K562 (cell line): Measurements from ENCODE around the gene AGFG2. TPM values are rescaled to one million over a fixed set of nuclear protein-coding genes. Genes with fewer than 3 reads are reported as not detected.

Experiments used
- BDP1 ChIP-seq: IDR thresholded peaks from 3 replicates; pipeline ENCODE4 v1.6.1; 2011; ENCODE audit not compliant: insufficient read length, insufficient read depth
- CBFB ChIP-seq: sonication (generic); formaldehyde crosslinking; IDR thresholded peaks from 2 replicates; pipeline ENCODE4 v1.4.0; 2020; ENCODE audit warnings: mild to moderate bottlenecking, missing genetic modification reagents
- HDAC6 ChIP-seq: IDR thresholded peaks from 2 replicates; pipeline ENCODE4 v1.6.1; 2012; ENCODE audit warnings: low read depth, mild to moderate bottlenecking, control low read depth, inconsistent platforms, low read length, moderate library complexity
- HEY1 ChIP-seq: fragments of 250-450 bp; sonication (Bioruptor Pico); IDR thresholded peaks from 2 replicates; pipeline ENCODE4 v1.5.0; 2020; ENCODE audit warnings: mild to moderate bottlenecking, moderate library complexity, borderline replicate concordance
- HMGN3 ChIP-seq: IDR thresholded peaks from 2 replicates; pipeline ENCODE4 v1.6.1; 2011; ENCODE audit warnings: borderline replicate concordance, low read depth, mild to moderate bottlenecking, mixed read lengths, low read length; ENCODE audit not compliant: insufficient read length; ENCODE audit errors: extremely low read depth
- LEF1 ChIP-seq: fragments of 450-650 bp; IDR thresholded peaks from 2 replicates; pipeline ENCODE4 v1.6.1; 2016; ENCODE audit warnings: mild to moderate bottlenecking
- MTF1 ChIP-seq: fragments of 250-450 bp; sonication (Bioruptor Pico); IDR thresholded peaks from 2 replicates; pipeline ENCODE4 v1.9.0; 2021; ENCODE audit warnings: moderate library complexity, mild to moderate bottlenecking, inconsistent platforms, borderline replicate concordance
- POLR2G ChIP-seq: fragments of 200-400 bp; formaldehyde crosslinking; IDR thresholded peaks from 2 replicates; pipeline ENCODE4 v1.6.1; 2017; ENCODE audit warnings: low read depth, mild to moderate bottlenecking, antibody characterized with exemption, low read length, moderate library complexity
- TBL1XR1 ChIP-seq, 2 experiments: IDR thresholded peaks; 2 replicates each; pipeline ENCODE4 v1.6.1; 2012; ENCODE audit warnings: improper control_type of control experiment in 2 of 2, low read length in 2 of 2, mild to moderate bottlenecking in 1 of 2
- U2AF1 ChIP-seq: fragments of 200-400 bp; formaldehyde crosslinking; optimal IDR thresholded peaks from 2 replicates; pipeline ENCODE3; 2017; ENCODE audit warnings: mild to moderate bottlenecking, low read depth, low read length, moderate library complexity
- ZBTB33 ChIP-seq: sonication (generic); formaldehyde crosslinking; IDR thresholded peaks from 2 replicates; pipeline ENCODE4 v1.8.1; 2023; ENCODE audit warnings: mild to moderate bottlenecking, missing genetic modification reagents
- ZC3H11A ChIP-seq: IDR thresholded peaks from 2 replicates; pipeline ENCODE4 v1.6.1; 2012; ENCODE audit warnings: low read depth, low read length, improper control_type of control experiment
- ZNF23 ChIP-seq: fragments of 250-450 bp; sonication (Bioruptor Pico); IDR thresholded peaks from 2 replicates; pipeline ENCODE4 v1.4.0; 2020; ENCODE audit warnings: mild to moderate bottlenecking
- ZNF232 ChIP-seq: sonication (generic); formaldehyde crosslinking; IDR thresholded peaks from 2 replicates; pipeline ENCODE4 v1.8.0; 2022; ENCODE audit warnings: mild to moderate bottlenecking, missing genetic modification reagents
- ZNF274 ChIP-seq: IDR thresholded peaks from 2 replicates; pipeline ENCODE4 v1.6.1; 2011; ENCODE audit warnings: low read depth, mild to moderate bottlenecking, low read length, moderate library complexity, borderline replicate concordance
- ZNF668 ChIP-seq: fragments of 250-450 bp; sonication (Bioruptor Pico); IDR thresholded peaks from 2 replicates; pipeline ENCODE4 v1.8.0; 2022; ENCODE audit warnings: mild to moderate bottlenecking, inconsistent platforms
- ZNF75A ChIP-seq: fragments of 450-650 bp; formaldehyde crosslinking; IDR thresholded peaks from 2 replicates; pipeline ENCODE4 v1.4.0; 2020; ENCODE audit warnings: mild to moderate bottlenecking
- polyA plus RNA-seq, 8 experiments: library from polyadenylated mRNA; depleted of rRNA in 4 of 8; stranded (reverse) in 5 of 8; unstranded in 3 of 8; fragments of >200 nt; fragmentation: Nextera tagmentation in 2 of 8; fragmentation: Illumina TruSeq in 1 of 8; extraction: Ambion mirVana in 2 of 8; extraction: Trizol in 1 of 8; gene quantifications; 2 replicates each; pipeline versions ENCODE4 v1.2.1 to v1.2.3, GENCODE V29; 2011 to 2014; ENCODE audit warnings: inconsistent platforms in 1 of 8, missing spikeins in 1 of 8
- total RNA-seq, 7 experiments: library from RNA; depleted of rRNA in 6 of 7; stranded (reverse); fragments of >200 nt in 6 of 7; fragmentation: Illumina TruSeq in 2 of 7; extraction: Trizol in 2 of 7; gene quantifications; 2 replicates each; pipeline versions ENCODE4 v1.2.1 to v1.2.3, GENCODE V29; 2011 to 2021; ENCODE audit warnings: low replicate concordance in 1 of 7
- TF ChIP-seq, protein P1 (sequence below): sonication (generic); formaldehyde crosslinking; IDR thresholded peaks from 2 replicates; pipeline ENCODE4 v1.8.1; 2022; ENCODE audit warnings: missing genetic modification reagents
- TF ChIP-seq, protein P2 (sequence below): fragments of 450-650 bp; IDR thresholded peaks from 2 replicates; pipeline ENCODE4 v1.6.1; 2016; ENCODE audit warnings: antibody characterized with exemption
- TF ChIP-seq, protein P3 (sequence below): fragments of 450-650 bp; formaldehyde crosslinking; IDR thresholded peaks from 2 replicates; pipeline ENCODE4 v1.4.0; 2020; ENCODE audit warnings: mild to moderate bottlenecking, moderate library complexity

Gene AGFG2
- total and polyA plus RNA-seq, 9 of the 15 experiments (the other 6 are each of a cell fraction or from before 2014, with no cell fraction given), result 0.31 to 23.1 (median 6.5) TPM

DNA sequence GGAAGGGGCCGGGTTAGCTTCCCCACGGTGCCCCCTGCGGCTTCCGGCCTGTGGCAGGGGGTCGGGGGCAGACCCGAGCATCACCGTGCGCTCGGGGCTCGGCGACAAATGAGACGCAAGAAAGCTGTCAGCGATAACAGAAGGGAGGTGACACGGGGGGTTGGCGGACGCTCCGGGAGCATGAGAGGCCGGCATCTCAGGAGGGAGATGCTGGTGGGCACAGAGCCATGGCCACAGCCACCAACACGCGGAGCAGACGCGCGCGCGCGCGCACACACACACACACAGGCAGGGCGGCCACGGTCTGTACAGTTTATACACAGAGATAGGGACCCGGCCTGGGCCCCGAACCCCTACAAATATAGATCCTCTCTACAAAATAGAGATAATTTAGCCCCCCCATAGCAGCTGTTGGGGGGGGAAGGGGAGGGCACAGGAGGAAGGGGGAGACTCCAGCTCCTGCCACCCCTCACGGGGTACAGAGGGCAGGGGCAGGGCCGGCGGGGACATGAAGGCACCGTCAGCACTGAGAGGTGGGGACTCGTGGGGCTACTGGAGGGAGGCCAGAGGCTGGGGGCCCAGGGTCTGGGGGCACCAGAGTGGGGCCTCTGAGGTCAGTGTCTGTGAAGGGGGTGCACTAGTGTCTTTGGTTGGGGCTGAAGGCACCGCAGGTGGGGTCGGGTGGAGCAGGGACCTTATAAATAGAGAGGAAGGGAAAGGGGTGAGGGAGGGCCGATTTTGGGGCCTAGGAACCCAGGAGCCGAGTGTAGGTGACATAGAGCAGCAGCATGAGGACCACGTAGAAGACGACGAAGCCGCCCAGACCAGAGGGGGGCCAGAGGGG lies 35.6 kb downstream of the AGFG2 start (continued):
- TF ChIP-seq, protein P1, sequence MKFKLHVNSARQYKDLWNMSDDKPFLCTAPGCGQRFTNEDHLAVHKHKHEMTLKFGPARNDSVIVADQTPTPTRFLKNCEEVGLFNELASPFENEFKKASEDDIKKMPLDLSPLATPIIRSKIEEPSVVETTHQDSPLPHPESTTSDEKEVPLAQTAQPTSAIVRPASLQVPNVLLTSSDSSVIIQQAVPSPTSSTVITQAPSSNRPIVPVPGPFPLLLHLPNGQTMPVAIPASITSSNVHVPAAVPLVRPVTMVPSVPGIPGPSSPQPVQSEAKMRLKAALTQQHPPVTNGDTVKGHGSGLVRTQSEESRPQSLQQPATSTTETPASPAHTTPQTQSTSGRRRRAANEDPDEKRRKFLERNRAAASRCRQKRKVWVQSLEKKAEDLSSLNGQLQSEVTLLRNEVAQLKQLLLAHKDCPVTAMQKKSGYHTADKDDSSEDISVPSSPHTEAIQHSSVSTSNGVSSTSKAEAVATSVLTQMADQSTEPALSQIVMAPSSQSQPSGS (CRISPR knock-in tag), result no peak
- TF ChIP-seq ZNF23 (CRISPR knock-in tag) (no peak), U2AF1 (no peak), HEY1 (CRISPR knock-in tag) (no peak), LEF1 (no peak), POLR2G (peak; percentile 71), CBFB (CRISPR knock-in tag) (no peak), HDAC6 (no peak), ZC3H11A (no peak), BDP1 (no peak), TBL1XR1 (IDR thresholded peaks at IDR 0.05; ENCODE audit: low read length in 2 of 2) (no peak), HMGN3 (peak; percentile 26), ZNF232 (no peak), MTF1 (CRISPR knock-in tag) (no peak), ZNF668 (CRISPR knock-in tag) (no peak), ZBTB33 (CRISPR knock-in tag) (no peak), ZNF75A (CRISPR knock-in tag) (no peak), ZNF274 (no peak)
- TF ChIP-seq, protein P2, sequence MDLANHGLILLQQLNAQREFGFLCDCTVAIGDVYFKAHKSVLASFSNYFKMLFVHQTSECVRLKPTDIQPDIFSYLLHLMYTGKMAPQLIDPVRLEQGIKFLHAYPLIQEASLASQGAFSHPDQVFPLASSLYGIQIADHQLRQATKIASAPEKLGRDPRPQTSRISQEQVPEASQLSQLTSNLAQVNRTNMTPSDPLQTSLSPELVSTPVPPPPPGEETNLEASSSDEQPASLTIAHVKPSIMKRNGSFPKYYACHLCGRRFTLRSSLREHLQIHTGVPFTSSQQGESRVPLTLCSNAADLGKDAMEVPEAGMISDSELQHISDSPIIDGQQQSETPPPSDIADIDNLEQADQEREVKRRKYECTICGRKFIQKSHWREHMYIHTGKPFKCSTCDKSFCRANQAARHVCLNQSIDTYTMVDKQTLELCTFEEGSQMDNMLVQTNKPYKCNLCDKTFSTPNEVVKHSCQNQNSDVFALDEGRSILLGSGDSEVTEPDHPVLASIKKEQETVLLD, result no peak
- TF ChIP-seq, protein P3, sequence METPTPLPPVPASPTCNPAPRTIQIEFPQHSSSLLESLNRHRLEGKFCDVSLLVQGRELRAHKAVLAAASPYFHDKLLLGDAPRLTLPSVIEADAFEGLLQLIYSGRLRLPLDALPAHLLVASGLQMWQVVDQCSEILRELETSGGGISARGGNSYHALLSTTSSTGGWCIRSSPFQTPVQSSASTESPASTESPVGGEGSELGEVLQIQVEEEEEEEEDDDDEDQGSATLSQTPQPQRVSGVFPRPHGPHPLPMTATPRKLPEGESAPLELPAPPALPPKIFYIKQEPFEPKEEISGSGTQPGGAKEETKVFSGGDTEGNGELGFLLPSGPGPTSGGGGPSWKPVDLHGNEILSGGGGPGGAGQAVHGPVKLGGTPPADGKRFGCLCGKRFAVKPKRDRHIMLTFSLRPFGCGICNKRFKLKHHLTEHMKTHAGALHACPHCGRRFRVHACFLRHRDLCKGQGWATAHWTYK (CRISPR knock-in tag), result no peak
- TF ChIP-seq, all 486 proteins: peak for 5
